ENCODE results near the gene IDI2. TPM values are rescaled to one million over a fixed set of nuclear protein-coding genes. Genes with fewer than 3 reads are reported as not detected.

The IDI2 gene
- total RNA-seq, 1 experiment from 2014 or later = not detected

DNA sequence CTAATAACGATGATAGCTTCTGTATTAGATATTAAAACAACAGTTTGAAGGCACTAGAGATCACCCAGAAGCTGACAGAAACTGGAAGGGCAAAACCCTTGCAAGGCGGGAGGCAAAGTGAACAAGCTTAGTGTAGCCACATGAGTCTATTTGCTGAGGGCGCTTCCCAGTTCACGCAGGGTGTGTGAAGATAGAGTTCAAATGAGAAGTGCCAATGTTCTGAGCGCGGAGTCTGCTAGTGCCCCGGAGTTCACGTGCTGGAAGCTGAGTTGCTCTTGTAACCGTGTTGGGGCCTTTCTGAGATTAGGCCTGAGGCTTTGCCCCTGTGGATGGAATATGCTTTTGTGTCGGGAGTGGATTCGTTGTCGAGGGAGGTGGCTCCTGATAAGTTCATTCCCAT, 54.0 kb downstream of the IDI2 start (continued):
- TF ChIP-seq ARID4B (CRISPR knock-in tag; IDR thresholded peaks at IDR 0.05; ENCODE audit: borderline replicate concordance) (no peak), STAT6 (CRISPR knock-in tag; conservative IDR thresholded peaks at IDR 0.05; ENCODE audit: low read depth) (no peak), CREB1 (CRISPR knock-in tag; IDR thresholded peaks at IDR 0.05) (no peak), GTF2I (CRISPR knock-in tag; conservative IDR thresholded peaks at IDR 0.05) (no peak), ZNF396 (CRISPR knock-in tag; IDR thresholded peaks at IDR 0.05; ENCODE audit: borderline replicate concordance) (no peak), EMX1 (CRISPR knock-in tag; IDR thresholded peaks at IDR 0.05) (no peak), ZBTB43 (CRISPR knock-in tag; IDR thresholded peaks at IDR 0.05) (no peak), ETV6 (CRISPR knock-in tag; IDR thresholded peaks at IDR 0.05) (no peak), NR1H2 (CRISPR knock-in tag; IDR thresholded peaks at IDR 0.05) (no peak), KAT7 (CRISPR knock-in tag; IDR thresholded peaks at IDR 0.05; ENCODE audit: borderline replicate concordance) (no peak)
- TF ChIP-seq, protein P1, sequence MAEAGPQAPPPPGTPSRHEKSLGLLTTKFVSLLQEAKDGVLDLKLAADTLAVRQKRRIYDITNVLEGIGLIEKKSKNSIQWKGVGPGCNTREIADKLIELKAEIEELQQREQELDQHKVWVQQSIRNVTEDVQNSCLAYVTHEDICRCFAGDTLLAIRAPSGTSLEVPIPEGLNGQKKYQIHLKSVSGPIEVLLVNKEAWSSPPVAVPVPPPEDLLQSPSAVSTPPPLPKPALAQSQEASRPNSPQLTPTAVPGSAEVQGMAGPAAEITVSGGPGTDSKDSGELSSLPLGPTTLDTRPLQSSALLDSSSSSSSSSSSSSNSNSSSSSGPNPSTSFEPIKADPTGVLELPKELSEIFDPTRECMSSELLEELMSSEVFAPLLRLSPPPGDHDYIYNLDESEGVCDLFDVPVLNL (CRISPR knock-in tag; IDR thresholded peaks at IDR 0.05; ENCODE audit: borderline replicate concordance, low read depth) = no peak

DNA sequence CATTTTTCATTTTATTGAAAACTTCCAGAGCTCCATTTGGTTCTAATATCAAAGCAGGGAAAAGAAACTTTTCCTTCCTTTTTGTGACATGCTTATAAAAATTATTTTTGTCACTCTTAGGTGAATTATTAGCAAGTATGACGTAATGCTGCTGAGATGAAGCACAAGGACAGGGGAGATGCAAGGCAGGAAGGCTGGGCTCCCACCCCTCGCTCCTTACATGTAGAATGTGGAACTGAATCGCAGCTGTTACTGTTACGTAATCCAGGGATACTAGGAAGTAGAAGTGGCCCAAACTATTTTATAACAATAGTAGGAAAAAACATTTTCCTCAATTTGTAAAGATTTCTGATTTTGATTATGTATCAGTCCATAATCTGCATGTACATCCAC, 54.5 kb downstream of the IDI2 start:
- peaks cover 5% of the 10 kb centered on the region for H3K36me3 Mint-ChIP-seq
- peaks cover 16% of the 10 kb centered on the region for H3K27me3 Mint-ChIP-seq (ENCODE audit: low read depth)
- peaks cover 4% of the 10 kb centered on the region for H3K4me1 Mint-ChIP-seq
- ATAC-seq (no peak), DNase-seq (ENCODE audit: low spot score) (no peak)
- H3K27ac Mint-ChIP-seq = no peak overlapping the region
- H3K9me3 Mint-ChIP-seq = peaks cover 11% of the 10 kb centered on the region
- no peak overlapping the region for H3K4me3 Mint-ChIP-seq
- POLR2A ChIA-PET = no interaction called here
- CTCF ChIA-PET = no interaction called here
- TF ChIP-seq OVOL2 (CRISPR knock-in tag; IDR thresholded peaks at IDR 0.05; ENCODE audit: borderline replicate concordance) (no peak), SMAD3 (CRISPR knock-in tag; IDR thresholded peaks at IDR 0.05; ENCODE audit: borderline replicate concordance) (no peak), GABPB1 (CRISPR knock-in tag; IDR thresholded peaks at IDR 0.05) (no peak), PRRX2 (CRISPR knock-in tag; IDR thresholded peaks at IDR 0.05) (no peak), ZMAT4 (CRISPR knock-in tag; IDR thresholded peaks at IDR 0.05) (no peak), KAT7 (CRISPR knock-in tag; IDR thresholded peaks at IDR 0.05; ENCODE audit: borderline replicate concordance) (no peak), ZNF121 (CRISPR knock-in tag; IDR thresholded peaks at IDR 0.05) (no peak), HMGXB4 (CRISPR knock-in tag; IDR thresholded peaks at IDR 0.05) (no peak), TEAD4 (CRISPR knock-in tag; IDR thresholded peaks at IDR 0.05) (no peak), CBFB (CRISPR knock-in tag; IDR thresholded peaks at IDR 0.05; ENCODE audit: low read depth) (no peak), ZNF138 (CRISPR knock-in tag; conservative IDR thresholded peaks at IDR 0.05) (no peak), RORB (CRISPR knock-in tag; IDR thresholded peaks at IDR 0.05) (no peak), FOXJ3 (CRISPR knock-in tag; IDR thresholded peaks at IDR 0.05; ENCODE audit: borderline replicate concordance) (no peak)
- TF ChIP-seq, protein P2, sequence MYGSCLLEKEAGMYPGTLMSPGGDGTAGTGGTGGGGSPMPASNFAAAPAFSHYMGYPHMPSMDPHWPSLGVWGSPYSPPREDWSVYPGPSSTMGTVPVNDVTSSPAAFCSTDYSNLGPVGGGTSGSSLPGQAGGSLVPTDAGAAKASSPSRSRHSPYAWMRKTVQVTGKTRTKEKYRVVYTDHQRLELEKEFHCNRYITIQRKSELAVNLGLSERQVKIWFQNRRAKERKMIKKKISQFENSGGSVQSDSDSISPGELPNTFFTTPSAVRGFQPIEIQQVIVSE (CRISPR knock-in tag; IDR thresholded peaks at IDR 0.05; ENCODE audit: borderline replicate concordance) = no peak
- TF ChIP-seq, protein P3, sequence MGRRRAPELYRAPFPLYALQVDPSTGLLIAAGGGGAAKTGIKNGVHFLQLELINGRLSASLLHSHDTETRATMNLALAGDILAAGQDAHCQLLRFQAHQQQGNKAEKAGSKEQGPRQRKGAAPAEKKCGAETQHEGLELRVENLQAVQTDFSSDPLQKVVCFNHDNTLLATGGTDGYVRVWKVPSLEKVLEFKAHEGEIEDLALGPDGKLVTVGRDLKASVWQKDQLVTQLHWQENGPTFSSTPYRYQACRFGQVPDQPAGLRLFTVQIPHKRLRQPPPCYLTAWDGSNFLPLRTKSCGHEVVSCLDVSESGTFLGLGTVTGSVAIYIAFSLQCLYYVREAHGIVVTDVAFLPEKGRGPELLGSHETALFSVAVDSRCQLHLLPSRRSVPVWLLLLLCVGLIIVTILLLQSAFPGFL (CRISPR knock-in tag; IDR thresholded peaks at IDR 0.05; ENCODE audit: borderline replicate concordance) = no peak
